ENCODE measurements around the gene WDR64. TPM values are rescaled to one million over a fixed set of nuclear protein-coding genes. Genes with fewer than 3 reads are reported as not detected.

WDR64 gene
- total and polyA plus RNA-seq, 2 experiments from 2014 or later: not detected

- Histone ChIP-seq H3K27me3 (ENCODE audit: insufficient read depth) (no peaks in the 10 kb centered on the region), H3K4me1 (ENCODE audit: insufficient read depth) (no peaks in the 10 kb centered on the region), H3K4me2 (no peak overlapping the region), H2AFZ (no peak overlapping the region), H3F3A (replicated peaks; ENCODE audit: low read depth) (no peaks in the 10 kb centered on the region), H3K36me3 (ENCODE audit: insufficient read depth) (no peaks in the 10 kb centered on the region), H3K9me2 (ENCODE audit: insufficient read depth) (no peaks in the 10 kb centered on the region), H3K4me3 (no peak overlapping the region), H4K20me1 (replicated peaks; ENCODE audit: insufficient read depth) (no peaks in the 10 kb centered on the region), H3K27ac (ENCODE audit: low read depth) (no peak overlapping the region), H3K79me2 (replicated peaks; ENCODE audit: insufficient read depth) (no peaks in the 10 kb centered on the region)
- Mint-ChIP-seq H3K4me1 (peaks cover 3% of the 10 kb centered on the region; the same call in 2 of the 3 replicates), H3K9me3 (no peaks in the 10 kb centered on the region), H3K27ac (no peak overlapping the region), H3K36me3 (ENCODE audit: low read depth) (no peaks in the 10 kb centered on the region), H3K27me3 (ENCODE audit: insufficient read depth, low read depth, poor library complexity) (peaks cover 3% of the 10 kb centered on the region), H3K4me3 (no peak overlapping the region)
- no peak for ATAC-seq
- DNase-seq (ENCODE audit: low spot score): no peak
- TF ChIP-seq EZH2 (IDR thresholded peaks at IDR 0.05; ENCODE audit: low read depth, unreplicated experiment) (no peak), ZNF114 (CRISPR knock-in tag; IDR thresholded peaks at IDR 0.05) (no peak)
These were observed 110.7 kb downstream of the WDR64 start for GRCh38 chr1:241762713-241763339.

GRCh38 chr1:241765390-241765789, 113.3 kb downstream of the WDR64 start:
- no peaks in the 10 kb centered on the region for H3K36me3 ChIP-seq (ENCODE audit: insufficient read depth)
- peaks cover 5% of the 10 kb centered on the region; the same call in 2 of the 3 replicates for H3K4me1 Mint-ChIP-seq
- no peaks in the 10 kb centered on the region for H3K9me3 Mint-ChIP-seq
- H3K4me3 Mint-ChIP-seq: no peak overlapping the region
- no peak for TF ChIP-seq EZH2phosphoT487 (IDR thresholded peaks at IDR 0.05; ENCODE audit: unreplicated experiment)
- ATAC-seq: no peak
- peaks cover 3% of the 10 kb centered on the region for H3K27me3 Mint-ChIP-seq (ENCODE audit: insufficient read depth, low read depth, poor library complexity)
- H3K27ac ChIP-seq (ENCODE audit: low read depth): no peak overlapping the region
- H3K27ac Mint-ChIP-seq: no peak overlapping the region
- no peaks in the 10 kb centered on the region for H3K79me2 ChIP-seq (replicated peaks; ENCODE audit: insufficient read depth)
- DNase-seq (ENCODE audit: low spot score): no peak
- H3F3A ChIP-seq (replicated peaks; ENCODE audit: low read depth): no peaks in the 10 kb centered on the region
- H3K4me1 ChIP-seq (ENCODE audit: insufficient read depth): no peaks in the 10 kb centered on the region
- no peak overlapping the region for H2AFZ ChIP-seq
- H4K20me1 ChIP-seq (replicated peaks; ENCODE audit: insufficient read depth): no peaks in the 10 kb centered on the region
- H3K9me2 ChIP-seq (ENCODE audit: insufficient read depth): no peaks in the 10 kb centered on the region
- no peaks in the 10 kb centered on the region for H3K27me3 ChIP-seq (ENCODE audit: insufficient read depth)
- no peak overlapping the region for H3K4me3 ChIP-seq
- H3K4me2 ChIP-seq: no peak overlapping the region
- no peaks in the 10 kb centered on the region for H3K36me3 Mint-ChIP-seq (ENCODE audit: low read depth)

- H3K27me3 Mint-ChIP-seq (ENCODE audit: insufficient read depth, low read depth, poor library complexity): peaks cover 3% of the 10 kb centered on the region
- no peaks in the 10 kb centered on the region for H3K27me3 ChIP-seq (ENCODE audit: insufficient read depth)
- no peak overlapping the region for H3K4me3 Mint-ChIP-seq
- no peaks in the 10 kb centered on the region for H3K4me1 ChIP-seq (ENCODE audit: insufficient read depth)
- no peaks in the 10 kb centered on the region for H3K79me2 ChIP-seq (replicated peaks; ENCODE audit: insufficient read depth)
- no peak overlapping the region; the same call in 1 of the 2 replicates for H2AFZ ChIP-seq
- DNase-seq (ENCODE audit: low spot score) (peak; percentile 22), ATAC-seq (peak; percentile 61)
- H3K27ac Mint-ChIP-seq: no peak overlapping the region
- no peaks in the 10 kb centered on the region for H3K36me3 Mint-ChIP-seq (ENCODE audit: low read depth)
- no peak overlapping the region for H3K4me3 ChIP-seq
- no peak overlapping the region for H3K4me2 ChIP-seq
- no peaks in the 10 kb centered on the region for H4K20me1 ChIP-seq (replicated peaks; ENCODE audit: insufficient read depth)
- H3K36me3 ChIP-seq (ENCODE audit: insufficient read depth): no peaks in the 10 kb centered on the region
- H3F3A ChIP-seq (replicated peaks; ENCODE audit: low read depth): no peaks in the 10 kb centered on the region
- peaks cover 5% of the 10 kb centered on the region; the same call in 2 of the 3 replicates for H3K4me1 Mint-ChIP-seq
- no peaks in the 10 kb centered on the region for H3K9me3 Mint-ChIP-seq
- H3K27ac ChIP-seq (ENCODE audit: low read depth): no peak overlapping the region
- no peaks in the 10 kb centered on the region for H3K9me2 ChIP-seq (ENCODE audit: insufficient read depth)
- TF ChIP-seq STAT1 (IDR thresholded peaks at IDR 0.05; ENCODE audit: unreplicated experiment) (no peak), ETS1 (IDR thresholded peaks at IDR 0.05) (no peak), JUNB (IDR thresholded peaks at IDR 0.05; ENCODE audit: unreplicated experiment) (no peak), CTCF (conservative IDR thresholded peaks at IDR 0.05; ENCODE audit: low read depth in 2 of 2) (no peak), EZH2 (IDR thresholded peaks at IDR 0.05; ENCODE audit: low read depth, unreplicated experiment) (no peak), NANOG (IDR thresholded peaks at IDR 0.05; ENCODE audit: borderline replicate concordance) (no peak)
These were observed 115.7 kb downstream of the WDR64 start for GRCh38 chr1:241767737-241768136.
